ENCODE results near the gene UBAC2.

The UBAC2 gene

GRCh38 chr13:99311748-99312492 is 111.3 kb downstream of the UBAC2 start:
- peak; percentile 32 for DNase-seq (ENCODE audit: low read depth)

GRCh38 chr13:99312493-99312883 is 111.8 kb downstream of the UBAC2 start:
- DNase-seq (ENCODE audit: low read depth) = peak; percentile 96

- no peak for DNase-seq (ENCODE audit: low read depth)
Measured at GRCh38 chr13:99313501-99313900, 112.8 kb downstream of the UBAC2 start.

- DNase-seq (ENCODE audit: low read depth) = no peak
Measured at GRCh38 chr13:99313941-99314340, 113.3 kb downstream of the UBAC2 start.

GRCh38 chr13:99314640-99315176 is 114.1 kb downstream of the UBAC2 start:
- no peak for DNase-seq (ENCODE audit: low read depth)

- DNase-seq (ENCODE audit: low read depth) = no peak
Measured at GRCh38 chr13:99315186-99315585, 114.5 kb downstream of the UBAC2 start.

- no peak for DNase-seq (ENCODE audit: low read depth)
Measured at GRCh38 chr13:99316224-99316623, 115.6 kb downstream of the UBAC2 start.

- DNase-seq (ENCODE audit: low read depth) = no peak
Measured at GRCh38 chr13:99316657-99317256, 116.1 kb downstream of the UBAC2 start.

- peak; percentile 69 for DNase-seq (ENCODE audit: low read depth)
Measured at GRCh38 chr13:99320693-99321481, 120.2 kb downstream of the UBAC2 start.

GRCh38 chr13:99321709-99322108 is 121.1 kb downstream of the UBAC2 start:
- DNase-seq (ENCODE audit: low read depth) = no peak

GRCh38 chr13:99322297-99323103 is 121.8 kb downstream of the UBAC2 start:
- DNase-seq (ENCODE audit: low read depth) = peak; percentile 74

- no peak for DNase-seq (ENCODE audit: low read depth)
Measured at GRCh38 chr13:99323488-99323887, 122.8 kb downstream of the UBAC2 start.

- no peak for DNase-seq (ENCODE audit: low read depth)
Measured at GRCh38 chr13:99326012-99326411, 125.4 kb downstream of the UBAC2 start.

GRCh38 chr13:99327126-99327525 is 126.5 kb downstream of the UBAC2 start:
- DNase-seq (ENCODE audit: low read depth) = no peak

GRCh38 chr13:99327761-99328160 is 127.1 kb downstream of the UBAC2 start:
- DNase-seq (ENCODE audit: low read depth) = no peak

GRCh38 chr13:99329477-99329876 is 128.8 kb downstream of the UBAC2 start:
- DNase-seq (ENCODE audit: low read depth) = no peak

GRCh38 chr13:99330942-99331341 is 130.3 kb downstream of the UBAC2 start:
- DNase-seq (ENCODE audit: low read depth) = no peak

- DNase-seq (ENCODE audit: low read depth) = no peak
Measured at GRCh38 chr13:99331881-99332293, 131.2 kb downstream of the UBAC2 start.

GRCh38 chr13:99332456-99332855 is 131.8 kb downstream of the UBAC2 start:
- DNase-seq (ENCODE audit: low read depth) = no peak

GRCh38 chr13:99334221-99334620 is 133.6 kb downstream of the UBAC2 start:
- DNase-seq (ENCODE audit: low read depth) = no peak

GRCh38 chr13:99335087-99335486 is 134.4 kb downstream of the UBAC2 start:
- DNase-seq (ENCODE audit: low read depth) = no peak

- DNase-seq (ENCODE audit: low read depth) = no peak
Measured at GRCh38 chr13:99335603-99336002, 134.9 kb downstream of the UBAC2 start.

All from GM04503 (cell line).